Hepatocyte (in vitro differentiated cells): ENCODE data around the gene STXBP4.

ENCODE experiments used
- EZH2 ChIP-seq: fragments of 200-600 bp; sonication (generic); IDR thresholded peaks from 2 replicates; pipeline ENCODE4 v1.6.1; 2016; ENCODE audit warnings: antibody characterized with exemption, mild to moderate bottlenecking, borderline replicate concordance
- EZH2phosphoT487 ChIP-seq: fragments of 200-600 bp; sonication (generic); IDR thresholded peaks from one replicate; pipeline ENCODE4 v1.6.1; 2018; ENCODE audit warnings: antibody characterized with exemption, mild to moderate bottlenecking, low read depth, moderate library complexity; ENCODE audit not compliant: unreplicated experiment, severe bottlenecking
- TF ChIP-seq, protein P1 (sequence below): fragments of 200-600 bp; sonication (generic); IDR thresholded peaks from 2 replicates; pipeline ENCODE4 v1.5.1; 2016; ENCODE audit warnings: antibody characterized with exemption, mild to moderate bottlenecking; ENCODE audit not compliant: poor library complexity

DNA sequence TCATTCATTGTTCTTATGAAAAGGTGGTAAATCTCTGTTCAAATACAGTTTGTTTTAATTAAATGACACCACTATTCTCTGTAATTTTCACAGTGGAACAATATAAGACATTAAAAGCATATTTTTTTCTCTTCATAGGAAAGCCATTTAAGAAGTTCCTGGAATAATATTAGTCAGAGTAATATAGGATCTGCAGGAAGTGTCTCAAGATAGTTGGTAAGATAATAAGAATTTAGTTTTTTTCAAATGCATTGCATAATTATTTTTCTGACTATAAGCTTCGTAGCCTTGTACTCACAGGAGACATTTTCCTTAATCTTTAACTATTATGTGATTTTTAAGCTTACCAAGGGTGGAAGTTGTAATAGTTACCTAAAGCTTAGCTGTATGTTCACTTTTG lies 16.9 kb downstream of the STXBP4 start:
- TF ChIP-seq EZH2, result no peak
- TF ChIP-seq, protein P1, sequence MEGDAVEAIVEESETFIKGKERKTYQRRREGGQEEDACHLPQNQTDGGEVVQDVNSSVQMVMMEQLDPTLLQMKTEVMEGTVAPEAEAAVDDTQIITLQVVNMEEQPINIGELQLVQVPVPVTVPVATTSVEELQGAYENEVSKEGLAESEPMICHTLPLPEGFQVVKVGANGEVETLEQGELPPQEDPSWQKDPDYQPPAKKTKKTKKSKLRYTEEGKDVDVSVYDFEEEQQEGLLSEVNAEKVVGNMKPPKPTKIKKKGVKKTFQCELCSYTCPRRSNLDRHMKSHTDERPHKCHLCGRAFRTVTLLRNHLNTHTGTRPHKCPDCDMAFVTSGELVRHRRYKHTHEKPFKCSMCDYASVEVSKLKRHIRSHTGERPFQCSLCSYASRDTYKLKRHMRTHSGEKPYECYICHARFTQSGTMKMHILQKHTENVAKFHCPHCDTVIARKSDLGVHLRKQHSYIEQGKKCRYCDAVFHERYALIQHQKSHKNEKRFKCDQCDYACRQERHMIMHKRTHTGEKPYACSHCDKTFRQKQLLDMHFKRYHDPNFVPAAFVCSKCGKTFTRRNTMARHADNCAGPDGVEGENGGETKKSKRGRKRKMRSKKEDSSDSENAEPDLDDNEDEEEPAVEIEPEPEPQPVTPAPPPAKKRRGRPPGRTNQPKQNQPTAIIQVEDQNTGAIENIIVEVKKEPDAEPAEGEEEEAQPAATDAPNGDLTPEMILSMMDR, result no peak
- no peak for TF ChIP-seq EZH2phosphoT487
